H1 (cell line): ENCODE results near the gene HARS2. TPM values are rescaled to one million over a fixed set of nuclear protein-coding genes. Genes with fewer than 3 reads are reported as not detected.

Source experiments
- RNF2 ChIP-seq: fragments of 200-900, 300-1000 bp; sonication (generic); IDR thresholded peaks from 2 replicates; pipeline ENCODE4 v1.7.1; 2016; ENCODE audit warnings: borderline replicate concordance, low read depth, mild to moderate bottlenecking, antibody characterized with exemption, low read length; ENCODE audit not compliant: poor library complexity, severe bottlenecking; ENCODE audit errors: missing control alignments
- SAP30 ChIP-seq: fragments of 300-600 bp; sonication (generic); IDR thresholded peaks from 2 replicates; pipeline ENCODE4 v1.7.1; 2012; ENCODE audit warnings: low read length, moderate library complexity, mild to moderate bottlenecking, inconsistent platforms; ENCODE audit not compliant: insufficient read depth, insufficient replicate concordance
- polyA plus RNA-seq, 7 experiments: library from polyadenylated mRNA; depleted of rRNA in 3 of 7; stranded (reverse) in 5 of 7; unstranded in 2 of 7; fragments of >200 nt in 5 of 7; fragments of 200-250 nt in 2 of 7; gene quantifications; 1 replicate in 5 of 7; 2 replicates in 1 of 7; 4 replicates in 1 of 7; pipeline versions ENCODE4 v1.2.1 to v1.2.3, GENCODE V29; 2011 to 2013; ENCODE audit warnings: missing spikeins in 2 of 7, mixed read lengths in 2 of 7
- total RNA-seq: library from RNA; stranded (reverse); fragmentation: NEBNext Ultra II Directional; extraction: Animal tissue kit (Norgen Biotek cat#: 25700); gene quantifications from 2 replicates; pipeline ENCODE4 v1.2.1, GENCODE V29; 2021

The HARS2 gene
- total and polyA plus RNA-seq, 2 of the 8 experiments (the other 6 are each of a cell fraction or from before 2014, with no cell fraction given), result 16.1 to 23.1 TPM

GRCh38 chr5:140664030-140664358 lies 27.3 kb upstream of the HARS2 start (continued):
- TF ChIP-seq SAP30, result no peak
- TF ChIP-seq RNF2, result no peak
